IPS-NIHi11 (cell line): ENCODE measurements around the gene PDE4B.
"Not testable (repeated sequence)": the region's sequence is repeated elsewhere in the genome, so short reads cannot be mapped to it uniquely, and the experiment has no call there.

Experiments used
- DNase-seq: peaks from one replicate; pipeline ENCODE4 v3.0.0; 2012; ENCODE audit warnings: mixed read lengths, low spot score

PDE4B gene

GRCh38 chr1:66393586-66394287, 601.0 kb downstream of the PDE4B start:
- DNase-seq = no peak

- no peak for DNase-seq
Measured at GRCh38 chr1:66394603-66395002, 601.9 kb downstream of the PDE4B start.

GRCh38 chr1:66395202-66396061, 602.7 kb downstream of the PDE4B start:
- no peak for DNase-seq

- no peak for DNase-seq
Measured at GRCh38 chr1:66396212-66396890, 603.7 kb downstream of the PDE4B start.

GRCh38 chr1:66397192-66397591, 604.5 kb downstream of the PDE4B start:
- no peak for DNase-seq

GRCh38 chr1:66399888-66400529, 607.3 kb downstream of the PDE4B start:
- no peak for DNase-seq

GRCh38 chr1:66400660-66401059, 608.0 kb downstream of the PDE4B start:
- no peak for DNase-seq

- DNase-seq = no peak
Measured at GRCh38 chr1:66401244-66401643, 608.5 kb downstream of the PDE4B start.

- DNase-seq = no peak
Measured at GRCh38 chr1:66402194-66402593, 609.5 kb downstream of the PDE4B start.

GRCh38 chr1:66403007-66403731, 610.5 kb downstream of the PDE4B start:
- DNase-seq = no peak

GRCh38 chr1:66405061-66405460, 612.4 kb downstream of the PDE4B start:
- DNase-seq = no peak

GRCh38 chr1:66411449-66411848, 618.8 kb downstream of the PDE4B start:
- DNase-seq = not testable (repeated sequence)

- DNase-seq = no peak
Measured at GRCh38 chr1:66412704-66413103, 620.0 kb downstream of the PDE4B start.

GRCh38 chr1:66413136-66413837, 620.6 kb downstream of the PDE4B start:
- no peak for DNase-seq

GRCh38 chr1:66413838-66414175, 621.1 kb downstream of the PDE4B start:
- no peak for DNase-seq

GRCh38 chr1:66415281-66415680, 622.6 kb downstream of the PDE4B start:
- no peak for DNase-seq

- no peak for DNase-seq
Measured at GRCh38 chr1:66415866-66416265, 623.2 kb downstream of the PDE4B start.

- DNase-seq = no peak
Measured at GRCh38 chr1:66416295-66416694, 623.6 kb downstream of the PDE4B start.

- no peak for DNase-seq
Measured at GRCh38 chr1:66418021-66418420, 625.3 kb downstream of the PDE4B start.

- not testable (repeated sequence) for DNase-seq
Measured at GRCh38 chr1:66420171-66420570, 627.5 kb downstream of the PDE4B start.

GRCh38 chr1:66420906-66421305, 628.2 kb downstream of the PDE4B start:
- DNase-seq = not testable (repeated sequence)
